ENCODE measurements around the gene CNKSR2.

CNKSR2 gene

DNA sequence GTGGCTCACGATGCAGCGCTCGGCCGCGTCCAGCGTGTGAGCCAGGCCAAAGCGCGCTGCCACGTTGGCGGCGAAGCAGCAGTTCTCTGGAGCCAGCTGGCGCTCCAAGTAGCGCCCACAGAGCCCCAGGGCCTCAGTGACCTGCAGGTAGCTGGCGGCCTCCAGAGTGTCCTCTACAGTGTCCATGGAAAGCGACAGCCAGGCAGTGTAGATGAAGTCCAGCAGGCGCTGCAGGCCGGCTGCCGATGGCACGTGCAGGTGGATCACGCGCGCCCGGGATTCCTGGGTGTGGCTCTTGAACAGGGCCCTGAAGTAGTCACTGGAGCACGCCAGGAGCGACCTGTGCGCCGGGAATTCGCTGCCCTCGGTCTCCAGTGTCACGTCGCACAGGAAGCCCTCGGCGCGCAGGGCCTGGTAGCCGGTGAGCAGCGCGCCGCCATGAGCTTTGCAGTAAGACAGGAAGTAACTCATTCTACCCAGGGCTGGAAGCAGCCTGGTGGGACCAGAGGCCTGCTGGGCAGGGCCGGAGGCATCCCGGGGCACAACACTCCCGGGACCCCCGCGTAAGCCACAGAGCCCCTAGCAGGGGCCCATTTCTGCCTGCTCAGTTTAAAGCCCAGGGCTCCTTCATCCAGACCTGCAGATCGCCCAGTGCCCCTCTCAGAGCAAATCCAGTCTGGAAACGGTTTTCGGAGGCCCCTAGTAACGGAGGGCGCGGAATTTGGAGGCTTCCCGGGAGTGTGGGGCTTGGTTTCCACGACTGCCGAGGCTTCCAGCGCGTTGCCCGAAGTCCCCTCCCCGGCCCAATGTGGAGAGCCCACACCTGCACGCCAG is 283.3 kb downstream of the CNKSR2 start:
- Mint-ChIP-seq H3K27me3 (peaks cover 44% of the 10 kb centered on the region), H3K36me3 (ENCODE audit: low read depth) (no peaks in the 10 kb centered on the region), H3K4me1 (ENCODE audit: low read depth) (no peaks in the 10 kb centered on the region), H3K27ac (no peak overlapping the region), H3K9me3 (no peaks in the 10 kb centered on the region), H3K4me3 (no peak overlapping the region)
- intact Hi-C loops (cut with micrococcal nuclease) = no loop called here

GRCh38 chrX:21658152-21658737 is 284.0 kb downstream of the CNKSR2 start, which contains the start of gene KLHL34:
Gene KLHL34, minus strand, starts transcription at chrX:21658330. Its CDS starts 542 bp downstream, at chrX:21657788.
- Mint-ChIP-seq H3K27me3 (peaks cover 44% of the 10 kb centered on the region), H3K27ac (no peak within 1 kb of the TSS), H3K9me3 (no peaks in the 10 kb centered on the region), H3K4me1 (ENCODE audit: low read depth) (no peaks in the 10 kb centered on the region), H3K4me3 (no peak within 1 kb of the TSS), H3K36me3 (ENCODE audit: low read depth) (no peaks in the 10 kb centered on the region)
- intact Hi-C loops (cut with micrococcal nuclease) = no loop called here

DNA sequence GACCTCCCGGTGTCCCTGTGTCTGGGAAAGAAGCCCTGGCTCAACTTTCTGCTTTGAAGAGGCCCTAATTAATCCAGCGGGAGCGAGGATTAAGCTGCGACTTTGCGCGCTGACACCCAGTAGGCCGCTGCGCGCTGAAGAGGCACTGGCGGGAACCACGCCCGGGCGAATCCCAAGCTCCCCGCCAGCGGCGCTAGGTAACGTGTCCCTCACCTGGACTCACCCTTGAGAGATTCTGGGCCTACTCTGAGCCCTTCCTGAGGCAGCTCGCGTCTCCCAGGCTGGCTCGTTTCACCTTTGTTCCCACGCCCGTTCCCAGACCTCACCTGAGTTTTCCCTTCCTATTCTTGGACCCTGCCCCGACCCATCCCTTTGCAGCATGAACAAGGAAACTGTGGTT is 284.5 kb downstream of the CNKSR2 start:
- H3K27me3 Mint-ChIP-seq = peaks cover 44% of the 10 kb centered on the region
- no peak overlapping the region for H3K27ac Mint-ChIP-seq
- no peaks in the 10 kb centered on the region for H3K9me3 Mint-ChIP-seq
- H3K4me1 Mint-ChIP-seq (ENCODE audit: low read depth) = no peaks in the 10 kb centered on the region
- intact Hi-C loops (cut with micrococcal nuclease) = no loop called here
- H3K36me3 Mint-ChIP-seq (ENCODE audit: low read depth) = no peaks in the 10 kb centered on the region
- no peak overlapping the region for H3K4me3 Mint-ChIP-seq

DNA sequence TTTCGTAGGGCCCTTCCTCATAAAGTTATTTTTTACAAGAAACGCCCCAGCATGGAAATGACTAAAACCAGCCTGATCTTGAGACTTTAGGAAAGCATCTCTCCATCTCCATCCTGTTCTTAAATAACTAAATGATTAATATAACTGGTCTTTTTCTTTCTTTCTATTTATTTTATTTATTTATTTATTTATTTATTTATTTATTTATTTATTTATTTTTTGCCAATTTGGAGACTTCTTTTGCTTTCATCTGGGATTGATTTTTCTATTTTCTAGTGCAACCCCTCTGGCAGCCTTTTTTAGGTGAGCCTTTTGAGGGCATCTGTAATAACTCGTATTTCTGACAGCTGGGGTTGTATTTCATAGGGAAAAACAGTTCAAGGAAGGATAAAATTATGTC is 285.1 kb downstream of the CNKSR2 start:
- H3K4me1 Mint-ChIP-seq (ENCODE audit: low read depth) = no peaks in the 10 kb centered on the region
- no peaks in the 10 kb centered on the region for H3K36me3 Mint-ChIP-seq (ENCODE audit: low read depth)
- H3K9me3 Mint-ChIP-seq = no peaks in the 10 kb centered on the region
- peaks cover 44% of the 10 kb centered on the region for H3K27me3 Mint-ChIP-seq
- intact Hi-C loops (cut with micrococcal nuclease) = no loop called here
- no peak overlapping the region for H3K27ac Mint-ChIP-seq
- no peak overlapping the region for H3K4me3 Mint-ChIP-seq

- intact Hi-C loops (cut with micrococcal nuclease) = no loop called here
- Mint-ChIP-seq H3K4me3 (no peak overlapping the region), H3K27ac (no peak overlapping the region), H3K9me3 (no peaks in the 10 kb centered on the region), H3K4me1 (ENCODE audit: low read depth) (no peaks in the 10 kb centered on the region), H3K36me3 (ENCODE audit: low read depth) (no peaks in the 10 kb centered on the region), H3K27me3 (peaks cover 45% of the 10 kb centered on the region)
Observed at GRCh38 chrX:21660156-21660555, 285.9 kb downstream of the CNKSR2 start.

- H3K27me3 Mint-ChIP-seq = peaks cover 36% of the 10 kb centered on the region
- H3K27ac Mint-ChIP-seq = no peak overlapping the region
- intact Hi-C loops (cut with micrococcal nuclease) = no loop called here
- H3K36me3 Mint-ChIP-seq (ENCODE audit: low read depth) = no peaks in the 10 kb centered on the region
- no peaks in the 10 kb centered on the region for H3K4me1 Mint-ChIP-seq (ENCODE audit: low read depth)
- no peaks in the 10 kb centered on the region for H3K9me3 Mint-ChIP-seq
- no peak overlapping the region for H3K4me3 Mint-ChIP-seq
Observed at GRCh38 chrX:21661316-21661715, 287.1 kb downstream of the CNKSR2 start.

DNA sequence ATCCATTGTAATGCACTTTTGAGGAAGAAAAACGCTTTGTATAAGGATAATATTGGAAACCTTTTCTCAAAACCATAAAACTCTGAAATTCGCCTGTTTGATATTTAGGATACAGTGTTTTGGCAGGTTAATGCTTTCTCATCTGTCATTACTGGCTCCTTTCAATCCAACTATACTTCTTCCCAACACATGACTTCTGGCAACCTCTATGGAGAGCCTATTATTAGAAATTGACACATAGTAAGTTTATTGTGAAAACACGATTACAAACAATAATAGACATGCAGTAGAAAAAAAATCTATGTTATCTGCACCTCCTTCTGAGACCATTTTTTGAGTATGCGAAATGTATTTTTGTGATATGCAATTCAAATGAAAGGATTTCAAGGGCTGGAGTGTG is 288.5 kb downstream of the CNKSR2 start:
- Mint-ChIP-seq H3K4me1 (ENCODE audit: low read depth) (no peaks in the 10 kb centered on the region), H3K27ac (no peak overlapping the region), H3K4me3 (no peak overlapping the region), H3K36me3 (ENCODE audit: low read depth) (no peaks in the 10 kb centered on the region), H3K27me3 (peaks cover 22% of the 10 kb centered on the region), H3K9me3 (no peaks in the 10 kb centered on the region)
- intact Hi-C loops (cut with micrococcal nuclease) = no loop called here

DNA sequence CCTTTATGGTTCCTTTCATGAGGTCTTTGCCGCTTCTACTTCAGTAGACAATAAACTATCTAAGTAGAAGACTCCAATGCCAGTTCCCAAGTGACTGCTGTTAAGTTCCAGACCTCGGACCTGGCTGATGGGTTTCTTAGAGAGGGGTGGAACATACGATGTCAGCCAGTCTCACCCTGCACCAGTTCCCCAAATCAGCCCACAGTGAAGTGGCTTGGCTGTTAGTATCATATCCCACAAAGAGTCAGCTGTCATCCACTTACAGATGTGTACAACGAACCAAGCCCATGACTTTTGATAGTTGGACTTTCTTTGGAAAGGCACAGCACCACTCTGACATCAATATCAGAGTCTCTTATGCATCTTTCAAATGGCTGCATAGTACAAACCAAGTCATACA is 292.0 kb downstream of the CNKSR2 start:
- Mint-ChIP-seq H3K4me1 (ENCODE audit: low read depth) (no peaks in the 10 kb centered on the region), H3K27me3 (peaks cover 6% of the 10 kb centered on the region), H3K4me3 (no peak overlapping the region), H3K9me3 (no peaks in the 10 kb centered on the region), H3K27ac (no peak overlapping the region), H3K36me3 (ENCODE audit: low read depth) (no peaks in the 10 kb centered on the region)
- intact Hi-C loops (cut with micrococcal nuclease) = no loop called here

- Mint-ChIP-seq H3K36me3 (ENCODE audit: low read depth) (no peaks in the 10 kb centered on the region), H3K27me3 (peaks cover 6% of the 10 kb centered on the region), H3K4me3 (no peak overlapping the region), H3K27ac (no peak overlapping the region), H3K9me3 (no peaks in the 10 kb centered on the region), H3K4me1 (ENCODE audit: low read depth) (no peaks in the 10 kb centered on the region)
- intact Hi-C loops (cut with micrococcal nuclease) = no loop called here
Observed at GRCh38 chrX:21666679-21667078, 292.5 kb downstream of the CNKSR2 start.

DNA sequence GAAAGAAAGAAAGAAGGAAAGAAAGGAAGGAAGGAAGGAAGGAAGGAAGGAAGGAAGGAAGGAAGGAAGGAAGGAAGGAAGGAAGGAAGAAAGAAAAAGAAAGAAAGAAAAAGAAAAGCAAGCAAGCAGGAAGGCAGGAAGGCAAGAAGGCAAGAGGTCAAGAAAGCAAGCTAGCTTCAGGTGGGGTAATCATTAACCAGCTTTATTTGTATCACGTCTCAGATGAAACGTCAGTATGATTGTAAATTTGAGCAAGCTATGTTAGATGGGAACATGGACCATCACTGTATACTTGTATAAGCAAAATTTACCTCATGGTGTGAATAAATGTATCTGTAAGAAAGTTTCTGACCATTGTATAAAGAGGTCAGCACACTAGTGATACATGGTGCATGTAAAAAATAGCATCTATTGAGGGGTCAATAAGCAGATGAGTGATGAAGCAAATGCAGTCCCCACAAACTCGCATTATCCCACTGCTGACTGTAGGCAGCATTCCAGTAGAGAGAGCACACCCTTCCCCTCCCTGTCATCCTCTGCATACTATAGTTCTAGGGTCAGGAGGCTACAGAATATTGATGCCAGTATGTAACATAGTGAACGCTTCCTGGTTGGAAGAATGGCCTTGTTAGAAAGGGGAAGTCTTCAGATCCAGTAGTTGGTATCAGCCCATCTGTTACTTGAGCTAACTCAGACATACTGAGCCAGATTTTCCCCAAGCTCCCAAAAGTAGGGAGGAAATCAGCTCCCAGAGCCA is 300.4 kb downstream of the CNKSR2 start:
- intact Hi-C loops (cut with micrococcal nuclease) = no loop called here
- Mint-ChIP-seq H3K9me3 (no peaks in the 10 kb centered on the region), H3K27me3 (peaks cover 3% of the 10 kb centered on the region), H3K4me3 (no peak overlapping the region), H3K27ac (no peak overlapping the region), H3K36me3 (ENCODE audit: low read depth) (no peaks in the 10 kb centered on the region), H3K4me1 (ENCODE audit: low read depth) (no peaks in the 10 kb centered on the region)

DNA sequence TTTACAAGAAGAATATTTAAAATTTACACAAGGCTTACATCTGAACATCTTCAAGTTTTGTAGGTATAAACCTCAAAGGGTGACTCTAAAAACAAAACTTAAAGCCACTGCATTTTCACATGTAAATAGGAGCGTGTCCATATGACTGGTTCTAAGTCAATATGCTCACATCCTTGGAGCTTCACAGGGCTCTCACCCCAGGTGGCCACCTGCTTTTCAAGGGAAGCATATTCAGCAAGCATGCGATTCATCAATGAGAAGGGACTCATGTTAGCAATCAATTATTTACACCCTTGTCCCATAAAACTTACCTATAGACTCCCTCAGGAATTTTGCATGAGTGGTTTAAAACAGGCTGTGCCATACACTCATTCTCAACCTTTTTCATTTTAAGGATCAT is 301.7 kb downstream of the CNKSR2 start:
- H3K27ac Mint-ChIP-seq = no peak overlapping the region
- no peaks in the 10 kb centered on the region for H3K36me3 Mint-ChIP-seq (ENCODE audit: low read depth)
- no peak overlapping the region for H3K4me3 Mint-ChIP-seq
- intact Hi-C loops (cut with micrococcal nuclease) = no loop called here
- H3K9me3 Mint-ChIP-seq = no peaks in the 10 kb centered on the region
- no peaks in the 10 kb centered on the region for H3K4me1 Mint-ChIP-seq (ENCODE audit: low read depth)
- H3K27me3 Mint-ChIP-seq = peaks cover 3% of the 10 kb centered on the region

GRCh38 chrX:21678048-21678612 is 303.9 kb downstream of the CNKSR2 start:
- Mint-ChIP-seq H3K36me3 (ENCODE audit: low read depth) (no peaks in the 10 kb centered on the region), H3K27ac (no peak overlapping the region), H3K9me3 (no peaks in the 10 kb centered on the region), H3K4me3 (no peak overlapping the region), H3K4me1 (ENCODE audit: low read depth) (no peaks in the 10 kb centered on the region), H3K27me3 (peaks cover 3% of the 10 kb centered on the region)
- intact Hi-C loops (cut with micrococcal nuclease) = no loop called here

- Mint-ChIP-seq H3K4me3 (no peak overlapping the region), H3K36me3 (ENCODE audit: low read depth) (no peaks in the 10 kb centered on the region), H3K27ac (no peak overlapping the region), H3K4me1 (ENCODE audit: low read depth) (no peaks in the 10 kb centered on the region), H3K9me3 (no peaks in the 10 kb centered on the region), H3K27me3 (peaks cover 1% of the 10 kb centered on the region)
- intact Hi-C loops (cut with micrococcal nuclease) = no loop called here
Observed at GRCh38 chrX:21683941-21684340, 309.7 kb downstream of the CNKSR2 start.

DNA sequence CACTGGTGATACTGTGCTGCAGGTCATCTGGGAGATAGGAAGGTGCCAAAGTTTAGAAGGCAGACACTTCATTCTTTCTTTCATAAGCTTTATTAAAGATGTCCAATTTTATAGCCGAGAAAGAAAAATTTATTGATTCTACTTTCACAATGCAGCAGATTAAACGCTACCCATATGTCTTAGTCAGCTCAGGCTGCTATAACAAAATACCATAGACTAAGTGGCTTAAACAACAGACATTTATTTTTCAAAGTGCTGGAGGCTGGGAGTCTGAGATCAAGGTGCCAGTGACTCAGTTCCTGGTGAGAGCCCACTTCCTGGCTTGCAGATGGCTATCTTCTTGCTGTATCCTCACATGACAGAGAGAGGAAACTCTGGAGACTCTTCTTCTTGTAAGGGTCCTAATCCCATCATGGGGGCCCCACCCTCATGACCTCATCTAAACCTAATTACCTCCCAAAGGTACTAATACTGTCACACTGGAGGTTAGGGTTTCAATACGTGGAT is 317.3 kb downstream of the CNKSR2 start:
- Mint-ChIP-seq H3K27me3 (no peaks in the 10 kb centered on the region), H3K36me3 (ENCODE audit: low read depth) (no peaks in the 10 kb centered on the region), H3K4me3 (no peak overlapping the region), H3K9me3 (no peaks in the 10 kb centered on the region), H3K27ac (no peak overlapping the region), H3K4me1 (ENCODE audit: low read depth) (no peaks in the 10 kb centered on the region)
- intact Hi-C loops (cut with micrococcal nuclease) = no loop called here

Data from dendritic cell treated with granulocyte-macrophage colony-stimulating factor and Interleukin-4, amounts not matched to agents 40 ng/mL and 50 ng/mL, for 4 days (primary cell).